ENCODE data around the gene FAM53A.

GRCh38 chr4:1590244-1590643, 93.9 kb downstream of the FAM53A start:
- TF ChIP-seq EP300 (IDR thresholded peaks at IDR 0.05) (no peak), POLR2A (IDR thresholded peaks at IDR 0.05) (no peak), CTCF (IDR thresholded peaks at IDR 0.05) (no peak), POLR2AphosphoS5 (IDR thresholded peaks at IDR 0.05) (no peak)
